AG09309 (cell line): ENCODE data around the gene SNAPC2.
"Not testable (repeated sequence)": the region's sequence is repeated elsewhere in the genome, so short reads cannot be mapped to it uniquely, and the experiment has no call there.

Experiments used
- DNase-seq: peaks from one replicate; pipeline ENCODE4 v3.0.0-alpha.2; 2010; ENCODE audit warnings: low read depth
- H3K4me3 ChIP-seq: 2 replicates; pipeline ENCODE4 v1.5.1; 2011; ENCODE audit warnings: mild to moderate bottlenecking, low read depth, low read length, moderate library complexity; ENCODE audit not compliant: control insufficient read depth
- CTCF ChIP-seq: IDR thresholded peaks from 2 replicates; pipeline ENCODE4 v1.5.1; 2011; ENCODE audit warnings: mild to moderate bottlenecking, low read depth, low read length, inconsistent platforms; ENCODE audit not compliant: insufficient read depth, control insufficient read depth; ENCODE audit errors: missing control alignments

The SNAPC2 gene

DNA sequence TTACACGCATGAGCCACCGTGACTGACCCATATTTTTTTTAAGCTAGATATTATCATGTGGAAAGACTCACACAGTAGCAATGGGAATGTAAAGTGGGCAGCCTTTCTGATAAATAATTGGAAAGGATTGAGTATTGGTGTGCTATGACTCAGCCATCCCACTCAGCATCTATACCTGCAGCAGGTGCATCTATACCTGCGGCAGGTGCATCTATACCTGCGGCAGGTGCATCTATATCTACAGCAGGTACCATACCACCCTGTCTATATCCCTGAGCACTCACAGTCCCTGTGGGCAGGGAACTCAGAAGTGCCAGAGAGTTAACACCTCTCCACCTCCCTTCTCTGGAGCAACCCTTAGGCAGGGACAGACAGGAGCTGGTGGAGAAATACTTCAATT, 37.0 kb upstream of the SNAPC2 start:
- TF ChIP-seq CTCF, result no peak
- no peak for DNase-seq

GRCh38 chr19:7883796-7884570, 36.2 kb upstream of the SNAPC2 start:
- TF ChIP-seq CTCF, result no peak
- peak; percentile 24 for DNase-seq
- no peak overlapping the region for H3K4me3 ChIP-seq

More for the DNA sequence above, 37.0 kb upstream of the SNAPC2 start:
- no peak overlapping the region for H3K4me3 ChIP-seq

DNA sequence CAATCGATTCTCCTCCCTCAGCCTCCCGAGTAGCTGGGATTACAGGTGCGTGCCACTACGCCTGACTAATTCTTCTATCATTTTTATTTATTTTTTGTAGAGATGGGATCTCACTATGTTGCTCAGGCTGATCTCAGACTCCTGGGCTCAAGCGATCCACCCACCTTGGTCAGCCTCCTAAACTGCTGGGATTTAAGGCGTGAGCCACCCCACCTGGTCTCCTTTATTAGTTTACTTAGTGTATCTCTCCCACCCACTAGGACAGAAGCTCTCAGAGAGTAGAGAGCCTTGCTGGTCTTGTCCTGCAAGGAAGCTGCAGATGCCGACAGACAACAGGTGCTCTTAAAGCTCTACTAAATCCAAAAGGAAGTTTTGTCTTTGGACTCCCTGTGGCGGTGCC, 34.3 kb upstream of the SNAPC2 start:
- TF ChIP-seq CTCF, result no peak
- DNase-seq, result no peak
- H3K4me3 ChIP-seq, result no peak overlapping the region

DNA sequence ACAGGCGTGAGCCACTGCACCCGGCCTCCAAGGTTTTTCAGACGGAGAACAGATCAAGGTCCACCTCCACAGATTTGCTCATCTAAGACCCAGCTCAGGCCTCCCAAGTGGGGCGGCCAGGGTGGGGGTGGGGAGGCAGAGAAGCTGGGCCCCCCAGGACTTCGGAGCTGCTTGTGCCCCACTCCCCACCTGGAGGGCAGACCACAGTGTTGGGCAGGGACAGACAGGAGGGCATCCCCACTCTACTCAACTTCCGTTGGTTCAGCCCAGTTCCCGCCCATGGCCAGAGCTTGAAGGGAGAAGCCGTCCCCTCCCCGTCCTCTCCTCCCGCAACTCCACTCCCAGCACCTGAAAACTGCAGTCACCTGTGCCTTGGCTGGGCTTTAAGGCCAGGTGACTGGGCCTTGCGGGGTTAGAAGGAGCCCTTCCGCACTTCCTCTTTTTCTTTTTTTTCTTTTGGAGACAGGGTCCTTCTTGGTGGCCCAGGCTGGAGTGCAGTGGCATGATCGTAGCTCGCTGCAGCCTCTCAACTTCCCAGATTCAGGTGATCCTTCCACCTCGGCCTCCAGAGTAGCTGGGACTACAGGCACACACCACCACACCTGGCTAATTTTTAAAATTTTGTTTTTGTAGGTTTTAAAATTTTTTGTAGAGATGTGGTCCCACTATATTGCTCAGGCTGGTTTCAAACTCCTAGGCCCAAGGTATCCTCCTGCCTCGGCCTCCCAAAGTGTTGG, 32.6 kb upstream of the SNAPC2 start:
- no peak for TF ChIP-seq CTCF
- peak overlapping the region; percentile 95; the same call in 1 of the 2 replicates for H3K4me3 ChIP-seq
- DNase-seq, result no peak

DNA sequence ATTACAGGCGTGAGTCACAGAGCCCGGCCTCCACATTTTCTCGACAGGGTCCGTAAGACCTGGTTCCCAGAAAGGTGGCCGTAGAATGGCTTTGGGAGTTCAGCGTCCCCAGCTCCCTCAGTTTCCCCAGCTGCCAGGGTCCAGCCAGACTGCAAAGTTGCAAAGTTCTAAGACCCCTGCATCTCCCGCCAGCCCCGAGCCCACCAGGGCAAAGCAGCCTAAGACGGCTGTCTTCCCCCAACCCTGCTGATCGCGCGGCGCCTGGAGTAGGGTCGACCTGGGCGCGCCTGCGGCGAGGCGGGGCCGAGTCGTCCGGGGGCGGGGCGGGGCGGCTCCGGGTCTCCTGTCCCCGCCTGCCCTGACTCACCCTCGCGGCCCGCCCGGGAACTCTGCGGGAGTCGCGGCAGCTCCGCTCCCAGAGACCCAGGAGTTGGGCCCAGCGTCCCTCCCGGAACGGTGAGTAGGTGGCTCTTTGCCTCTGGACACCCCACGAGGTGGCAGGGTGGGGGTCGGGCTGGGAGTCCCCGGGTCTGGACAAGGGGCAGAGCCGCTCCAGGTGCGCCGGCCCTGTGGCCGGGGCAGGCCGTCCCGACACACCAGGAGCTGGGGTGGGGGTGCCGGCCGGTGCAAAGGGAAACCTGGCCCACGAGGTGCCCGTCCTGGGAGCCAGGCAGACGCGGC, 31.9 kb upstream of the SNAPC2 start, which contains the start of gene LRRC8E:
Gene LRRC8E (plus strand): TSS at position 366 of the 681 bp plus-strand sequence. CDS start 7,094 bp downstream, outside the sequence.
- H3K4me3 ChIP-seq, result peak within 1 kb of the TSS; percentile 95
- no peak for TF ChIP-seq CTCF
- no peak for DNase-seq

- DNase-seq, result no peak
- H3K4me3 ChIP-seq, result peak overlapping the region; percentile 95
- no peak for TF ChIP-seq CTCF
These were observed 31.3 kb upstream of the SNAPC2 start for GRCh38 chr19:7888826-7889217.

DNA sequence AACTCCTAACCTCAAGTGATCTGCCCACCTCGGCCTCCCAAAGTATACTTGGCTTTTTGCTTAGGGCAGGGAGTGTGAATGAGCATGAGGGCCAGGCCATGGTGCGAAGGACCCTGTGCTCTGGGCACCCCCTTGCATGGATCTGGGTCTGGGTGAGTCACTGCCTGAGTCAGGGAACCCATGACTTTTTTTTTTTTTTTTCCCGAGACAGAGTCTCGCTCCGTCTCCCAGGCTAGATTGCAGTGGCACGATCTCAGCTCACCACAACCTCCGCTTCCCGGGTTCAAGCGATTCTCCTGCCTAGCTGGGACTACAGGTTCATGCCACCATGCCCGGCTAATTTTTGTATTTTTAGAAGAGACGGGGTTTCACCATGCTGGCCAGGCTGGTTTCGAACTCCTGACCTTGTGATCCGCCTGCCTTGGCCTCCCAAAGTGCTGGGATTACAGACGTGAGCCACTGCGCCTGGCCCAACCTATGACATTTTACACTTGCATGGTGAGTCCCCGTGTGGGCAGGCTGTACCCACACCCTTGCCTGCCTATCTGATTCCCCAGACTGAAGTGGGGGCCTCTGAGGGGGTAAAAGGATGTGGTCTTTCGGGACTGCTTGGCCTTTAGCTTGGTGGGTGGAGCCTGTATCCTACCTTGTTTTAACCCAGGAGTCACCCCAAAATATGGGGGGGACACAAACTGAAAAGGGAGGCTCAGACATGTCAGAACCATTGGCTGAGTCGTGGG, 26.6 kb upstream of the SNAPC2 start:
- not testable (repeated sequence) for DNase-seq, H3K4me3 ChIP-seq
